ENCODE data around the gene PSG3.
"Not testable (repeated sequence)": the region's sequence is repeated elsewhere in the genome, so short reads cannot be mapped to it uniquely, and the experiment has no call there.

The PSG3 gene

GRCh38 chr19:42740381-42740780, at the start of gene PSG3:
TSS of gene PSG3 (minus strand) at chr19:42740481. CDS start at chr19:42740384, 97 bp downstream.
- DNase-seq: not testable (repeated sequence)

DNA sequence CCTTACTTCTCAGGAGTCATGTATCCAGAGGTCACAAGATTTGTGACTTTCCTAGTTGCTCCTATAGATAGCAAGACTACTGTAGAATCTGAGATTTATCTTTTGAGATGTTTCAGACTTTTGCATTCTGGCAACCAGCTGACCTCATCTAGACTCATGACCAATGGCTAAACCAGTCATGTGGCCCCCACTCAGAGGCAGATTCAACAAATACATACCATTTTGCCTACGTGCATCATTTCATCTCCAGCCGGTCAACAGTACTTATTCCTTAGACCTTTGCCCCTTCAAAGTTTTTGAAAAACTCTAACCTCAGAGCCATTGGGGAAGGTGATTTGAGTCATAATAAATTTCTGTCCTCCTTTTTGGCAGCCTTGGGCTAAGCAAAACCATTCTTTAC, 48.5 kb upstream of the PSG3 start:
- not testable (repeated sequence) for DNase-seq

- not testable (repeated sequence) for DNase-seq
Observed at GRCh38 chr19:42787766-42788165, 47.5 kb upstream of the PSG3 start.

DNA sequence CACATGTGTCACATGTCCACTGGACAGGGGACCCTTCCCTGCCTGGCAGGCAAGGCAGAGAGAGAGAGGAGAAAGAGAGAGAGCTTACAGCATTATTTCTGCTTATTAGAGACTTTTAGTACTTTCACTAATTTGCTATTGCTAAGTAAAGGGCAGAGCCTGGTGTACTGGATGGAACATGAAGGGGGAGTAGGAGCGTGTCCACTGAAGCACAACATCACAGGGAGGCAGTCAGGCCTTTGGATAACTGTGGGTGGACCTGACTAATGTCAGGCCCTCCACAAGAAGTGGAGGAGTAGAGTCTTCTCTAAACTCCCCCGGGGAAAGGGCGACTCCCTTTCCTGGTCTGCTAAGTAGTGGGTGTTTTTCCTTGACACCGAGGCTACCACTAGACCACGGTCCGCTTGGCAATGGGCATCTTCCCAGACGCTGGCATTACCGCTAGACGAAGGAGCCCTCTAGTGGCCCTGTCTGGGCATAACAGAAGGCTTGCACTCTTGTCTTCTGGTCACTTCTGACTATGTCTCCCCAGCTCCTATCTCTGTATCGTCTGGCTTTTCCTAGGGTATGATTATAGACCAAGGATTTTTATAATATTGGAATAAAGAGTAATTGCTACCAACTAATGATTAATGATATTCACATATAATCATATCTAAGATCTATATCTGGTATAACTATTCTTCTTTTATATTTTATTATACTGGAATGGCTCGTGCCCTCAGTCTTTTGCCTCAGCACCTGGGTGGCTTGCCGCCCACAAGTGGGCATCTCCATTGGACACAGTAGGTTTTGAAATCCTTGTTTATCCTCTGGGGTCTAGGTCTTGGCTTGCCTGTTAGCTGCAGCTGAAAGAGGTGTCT, 36.7 kb upstream of the PSG3 start:
- peak; percentile 13 for DNase-seq

GRCh38 chr19:42774510-42775158, 34.4 kb upstream of the PSG3 start:
- DNase-seq: not testable (repeated sequence)

DNA sequence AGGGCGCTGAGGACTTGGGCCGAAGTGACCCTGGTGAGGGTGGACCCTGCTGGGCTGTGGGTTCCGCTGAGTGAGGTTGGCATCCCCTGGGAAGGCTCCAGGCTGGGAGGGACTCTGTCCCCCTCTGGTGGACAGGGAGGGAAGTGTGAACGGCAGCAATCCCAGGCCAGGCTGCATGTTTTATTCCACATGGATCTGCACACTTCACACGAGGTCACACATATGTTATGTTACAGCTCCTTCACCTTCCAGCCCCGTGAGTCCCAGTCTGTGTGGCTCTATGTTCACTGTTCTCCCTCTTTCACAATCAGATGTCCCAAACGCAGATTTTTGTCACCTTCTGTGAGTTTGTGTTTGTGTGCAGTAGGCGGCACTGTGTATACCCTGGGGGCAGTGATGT, 27.0 kb upstream of the PSG3 start:
- not testable (repeated sequence) for DNase-seq

DNA sequence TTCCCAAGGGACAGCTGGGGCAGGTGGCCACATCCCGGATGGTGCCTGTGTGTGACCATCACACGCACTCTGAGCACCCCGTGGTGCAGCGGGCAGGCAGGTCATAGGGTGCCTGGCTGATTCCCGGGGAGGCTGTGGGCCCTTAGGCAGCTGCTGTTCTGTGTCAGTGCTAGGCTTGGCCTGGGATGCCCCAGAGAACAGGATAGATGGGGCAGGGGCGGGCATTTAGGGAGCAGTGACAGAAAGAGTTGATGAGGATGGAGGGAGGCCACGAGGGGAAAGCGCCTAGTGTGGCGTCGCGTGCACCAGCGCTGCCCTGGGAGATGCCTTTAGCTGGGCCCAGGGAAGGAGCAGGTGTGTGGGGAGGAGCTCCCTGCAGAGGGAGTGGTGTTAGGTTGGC, 26.6 kb upstream of the PSG3 start:
- not testable (repeated sequence) for DNase-seq

DNA sequence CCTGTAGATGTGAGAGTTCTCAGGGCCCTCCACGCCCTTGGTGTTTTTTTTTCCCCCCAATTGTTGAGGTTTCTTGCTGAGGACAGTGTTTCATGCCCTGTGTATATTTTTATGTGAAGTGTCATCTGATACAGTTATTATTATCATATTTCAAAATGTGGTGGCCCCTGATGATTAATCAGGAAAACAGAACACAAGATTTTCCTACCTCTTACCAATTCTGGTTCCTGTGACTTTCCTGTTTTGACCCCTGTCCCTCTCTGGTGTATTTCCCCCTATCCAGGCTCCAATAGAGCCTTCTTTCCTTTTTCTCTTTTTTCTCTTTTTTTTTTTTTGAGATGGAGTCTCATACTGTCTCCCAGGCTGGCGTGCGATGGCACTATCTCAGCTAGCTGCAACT, 24.6 kb upstream of the PSG3 start:
- no peak for DNase-seq

DNA sequence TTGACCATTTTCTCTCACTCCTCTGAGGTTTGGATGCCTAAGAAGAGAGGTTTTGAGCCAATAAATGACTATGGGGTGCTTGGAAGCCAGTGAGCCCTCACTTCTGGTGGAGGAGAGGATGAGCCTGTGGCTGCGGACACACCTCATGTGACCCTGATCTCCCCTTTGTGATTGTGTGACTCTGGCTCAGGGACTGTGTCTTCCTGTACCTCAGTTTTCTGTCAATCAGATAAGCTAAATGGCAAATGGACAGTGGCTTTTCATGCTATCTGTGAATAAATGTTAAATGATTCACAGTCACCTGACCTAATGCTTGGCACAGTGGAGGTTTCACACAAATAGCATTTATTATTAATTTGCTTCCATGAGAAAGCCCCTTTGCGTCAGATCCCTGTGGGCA, 22.5 kb upstream of the PSG3 start:
- no peak for DNase-seq

DNA sequence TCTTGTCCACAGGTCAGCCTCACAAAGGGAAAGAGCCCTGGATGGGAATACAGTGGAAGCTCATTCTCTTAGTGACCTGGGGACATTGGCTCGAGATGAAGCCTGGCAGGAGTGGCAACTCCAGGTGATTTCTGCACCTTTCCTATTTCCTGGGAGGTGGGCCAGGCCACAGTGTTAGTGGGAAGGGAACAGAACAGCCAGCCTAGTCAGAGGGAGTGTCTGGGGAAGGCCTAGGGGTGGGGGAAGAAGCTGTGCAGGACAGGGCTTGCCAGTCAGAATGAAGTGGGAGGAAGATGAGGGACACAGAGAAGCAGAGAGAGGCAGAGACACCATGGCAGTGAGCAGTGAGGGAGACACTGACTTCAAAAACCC, 21.6 kb upstream of the PSG3 start:
- DNase-seq: not testable (repeated sequence)

DNA sequence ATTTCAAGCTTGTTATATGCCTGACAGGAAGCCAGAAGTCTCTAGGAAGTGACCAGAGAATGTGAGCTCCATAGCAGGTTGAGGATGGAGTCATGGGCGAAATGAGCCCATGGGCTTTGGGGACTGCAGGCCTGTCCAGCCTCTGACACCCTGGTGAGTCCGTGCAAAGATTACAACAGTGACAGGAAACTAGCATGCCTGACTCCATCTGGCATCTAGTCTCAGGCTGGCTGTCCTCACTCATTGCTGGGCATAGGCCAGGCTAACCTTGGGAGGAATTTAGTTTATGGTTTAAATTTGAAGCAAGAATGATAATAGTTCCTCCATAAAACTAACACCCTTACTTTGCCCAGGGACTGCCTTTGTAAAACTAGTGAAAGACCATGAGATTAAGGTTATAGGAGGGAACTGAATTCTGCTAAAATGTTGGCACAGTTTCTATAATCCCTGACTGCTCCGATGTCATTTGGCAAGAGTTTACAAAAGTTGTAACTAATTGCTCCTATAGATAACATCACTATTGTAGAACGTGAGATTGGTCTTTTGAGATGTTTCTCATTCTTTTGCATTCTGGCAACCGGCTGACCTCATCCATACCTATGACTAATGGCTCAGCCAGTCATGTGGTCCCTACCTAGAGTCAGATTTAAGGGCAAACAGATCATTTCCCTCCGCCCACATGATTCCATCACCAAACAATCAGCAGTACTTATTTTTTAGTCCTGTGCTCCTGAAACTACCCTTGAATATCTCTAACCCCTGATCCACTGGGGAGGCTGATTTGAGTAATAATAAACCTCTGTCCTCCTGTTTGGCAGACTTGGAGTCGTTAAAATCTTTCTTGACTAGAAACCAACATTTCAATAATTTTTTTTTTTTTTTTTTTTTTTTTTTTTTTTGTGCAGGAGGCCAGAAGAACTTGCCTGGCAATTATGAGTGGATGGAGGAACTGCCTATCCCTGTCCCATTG, 21.0 kb upstream of the PSG3 start:
- not testable (repeated sequence) for DNase-seq

DNA sequence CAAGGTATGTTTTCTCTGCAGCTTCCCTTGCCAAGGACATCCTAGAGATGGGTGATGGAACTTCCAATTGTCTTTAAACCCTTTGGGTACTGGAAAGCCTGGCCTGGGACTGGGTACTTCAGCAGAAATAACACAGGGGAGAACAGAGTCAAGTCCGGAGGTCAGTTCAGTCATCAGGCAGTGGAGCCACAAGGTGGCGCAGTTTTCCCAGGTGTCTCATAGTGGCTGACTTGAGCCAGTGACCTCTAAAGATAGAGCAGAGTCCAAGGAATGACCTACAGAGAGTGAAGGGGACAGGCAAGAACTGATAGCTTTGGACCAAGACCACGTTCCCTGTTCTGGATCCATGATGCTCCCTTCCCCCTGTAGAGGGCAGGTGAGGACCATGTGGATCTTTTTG, 18.4 kb upstream of the PSG3 start:
- not testable (repeated sequence) for DNase-seq

DNA sequence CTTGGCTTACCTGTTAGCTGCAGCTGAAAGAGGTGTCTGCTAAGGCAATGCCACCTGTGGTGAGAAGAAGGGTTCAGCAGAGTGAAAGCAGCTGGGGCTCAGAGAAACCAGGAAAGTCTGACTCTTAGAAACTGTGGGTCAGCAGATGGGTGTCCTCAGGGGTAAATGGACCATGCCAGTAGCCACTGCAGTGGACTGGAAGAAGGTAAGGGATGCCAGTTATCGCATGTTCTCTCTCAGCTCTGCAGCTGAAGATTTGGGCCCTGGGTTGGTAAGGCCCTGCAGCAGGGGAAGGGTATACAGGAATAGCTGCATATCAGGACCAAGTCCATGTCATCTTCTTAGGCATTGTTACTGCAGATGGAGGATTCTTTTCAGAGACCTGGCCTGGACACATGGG, 12.0 kb upstream of the PSG3 start:
- DNase-seq: not testable (repeated sequence)

DNA sequence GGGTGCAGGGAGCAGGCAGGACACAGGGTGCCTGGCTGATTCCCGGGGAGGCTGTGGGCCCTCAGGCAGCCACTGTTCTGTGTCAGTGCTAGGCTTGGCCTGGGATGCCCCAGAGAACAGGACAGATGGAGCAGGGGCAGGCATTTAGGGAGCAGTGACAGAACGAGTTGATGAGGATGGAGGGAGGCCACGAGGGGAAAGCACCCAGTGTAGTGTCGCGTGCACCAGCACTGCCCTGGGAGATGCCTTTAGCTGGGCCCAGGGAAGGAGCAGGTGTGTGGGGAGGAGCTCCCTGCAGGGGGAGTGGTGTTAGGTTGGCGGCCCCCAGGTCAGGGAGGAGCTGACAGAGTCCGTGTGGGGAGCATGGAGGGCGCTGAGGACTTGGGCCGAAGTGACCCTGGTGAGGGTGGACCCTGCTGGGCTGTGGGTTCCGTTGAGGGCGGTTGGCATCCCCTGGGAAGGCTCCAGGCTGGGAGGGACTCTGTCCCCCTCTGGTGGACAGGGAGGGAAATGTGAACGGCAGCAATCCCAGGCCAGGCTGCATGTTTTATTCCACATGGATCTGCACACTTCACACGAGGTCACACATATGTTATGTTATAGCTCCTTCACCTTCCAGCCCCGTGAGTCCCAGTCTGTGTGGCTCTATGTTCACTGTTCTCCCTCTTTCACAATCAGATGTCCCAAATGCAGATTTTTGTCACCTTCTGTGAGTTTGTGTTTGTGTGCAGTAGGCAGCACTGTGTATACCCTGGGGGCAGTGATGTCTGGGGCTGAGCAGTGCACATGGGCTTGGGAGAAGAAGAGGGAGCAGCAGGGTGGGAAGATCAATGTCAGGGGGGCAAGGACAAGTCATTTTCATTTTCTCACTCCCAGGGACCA, 1.7 kb upstream of the PSG3 start:
- not testable (repeated sequence) for DNase-seq

GRCh38 chr19:42737581-42738011, 2.7 kb downstream of the PSG3 start:
- not testable (repeated sequence) for DNase-seq

DNA sequence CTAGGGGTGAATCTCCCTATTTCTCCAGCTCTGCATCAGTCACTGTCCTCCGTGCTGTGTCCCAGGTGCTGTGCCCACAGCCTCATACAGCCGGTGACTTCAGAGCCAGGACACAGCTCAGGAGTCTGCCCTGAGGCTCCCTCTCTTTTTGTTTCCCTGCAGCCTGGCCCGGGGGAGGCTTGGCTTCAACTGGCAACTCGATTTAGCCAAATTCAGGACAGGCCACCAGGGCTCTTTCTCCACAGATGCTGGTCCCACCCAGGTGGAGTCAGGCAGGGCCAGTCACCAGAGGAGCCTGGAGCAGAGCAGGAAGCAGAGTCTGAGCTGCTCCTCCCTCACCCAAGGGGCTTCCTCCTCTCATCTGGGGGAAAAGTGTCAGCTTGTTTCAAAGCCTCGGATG, 11.9 kb downstream of the PSG3 start:
- not testable (repeated sequence) for DNase-seq

DNA sequence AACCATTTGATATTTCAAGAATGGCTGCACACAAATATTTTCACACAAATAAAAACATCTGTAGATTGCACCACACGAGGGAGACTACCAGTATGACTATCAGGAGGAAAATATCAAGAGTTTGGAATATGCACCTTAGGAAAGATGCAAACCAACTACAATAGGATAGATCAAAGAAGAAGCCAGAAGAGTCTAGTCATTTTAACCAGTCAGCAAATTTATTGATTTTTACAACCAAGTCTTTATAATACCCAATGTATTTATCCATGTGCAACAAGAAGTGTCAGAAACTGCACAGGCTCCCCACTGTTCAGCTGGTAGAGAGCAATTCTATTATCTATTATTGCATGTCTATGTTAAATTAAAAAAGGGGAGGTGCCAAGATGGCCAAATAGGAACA, 26.3 kb downstream of the PSG3 start:
- not testable (repeated sequence) for DNase-seq

DNA sequence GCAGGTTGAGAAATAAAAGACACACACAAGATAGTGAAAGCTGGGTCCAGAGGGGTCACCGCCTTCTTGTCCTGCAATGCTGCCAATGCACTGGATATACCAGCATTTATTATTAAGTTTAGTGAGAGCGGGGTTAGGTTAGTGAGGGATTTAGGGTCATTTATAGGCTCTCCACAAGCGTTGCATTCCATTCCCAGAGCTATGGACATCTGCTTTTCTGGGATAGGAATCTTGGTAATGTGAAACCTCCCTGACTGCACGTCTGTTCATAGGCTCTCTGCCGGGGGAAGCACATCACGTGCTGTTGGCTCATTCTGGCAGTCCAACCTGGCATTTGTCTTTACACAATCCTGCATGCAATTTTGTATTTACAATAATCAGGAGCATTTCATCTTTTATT, 27.5 kb downstream of the PSG3 start:
- not testable (repeated sequence) for DNase-seq

DNA sequence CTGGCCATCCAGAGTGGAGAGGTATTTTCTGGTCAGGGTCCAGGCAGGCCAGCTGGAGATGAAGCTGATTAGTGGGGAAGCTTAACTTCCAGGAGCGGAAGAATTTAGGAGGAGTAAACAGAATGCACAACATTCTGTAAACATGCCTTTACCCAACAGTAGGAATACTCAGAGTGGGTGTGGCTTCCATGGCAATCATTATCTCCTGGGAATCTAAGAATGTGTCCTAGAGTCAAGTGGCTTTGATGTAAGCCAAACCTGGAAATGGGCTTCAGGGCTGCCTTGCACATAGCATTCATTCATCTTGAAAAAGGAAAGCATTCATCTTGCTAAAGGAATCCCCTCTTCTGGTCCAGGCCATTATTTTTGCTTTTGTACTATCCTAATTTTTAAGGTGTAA, 29.3 kb downstream of the PSG3 start:
- DNase-seq: not testable (repeated sequence)

DNA sequence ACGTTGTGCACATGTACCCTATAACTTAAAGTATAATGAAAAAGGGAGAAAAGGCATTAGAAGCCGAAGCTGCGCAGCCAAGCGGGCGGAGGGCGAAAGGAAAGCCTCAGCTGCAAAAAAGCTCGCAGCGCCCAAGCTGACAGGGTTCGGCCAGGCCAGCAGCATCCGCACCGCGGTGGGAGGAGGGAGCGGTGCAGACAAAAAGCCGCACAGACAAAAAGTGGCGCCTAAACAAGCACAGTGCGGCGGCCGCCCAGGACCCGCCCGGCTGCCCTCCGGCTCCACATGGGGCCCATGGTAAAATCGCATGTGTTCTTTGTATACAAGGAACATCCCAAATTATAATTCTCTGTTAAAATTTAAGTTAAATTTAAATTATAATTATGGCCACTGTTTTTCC, 42.4 kb downstream of the PSG3 start:
- no peak for DNase-seq

DNA sequence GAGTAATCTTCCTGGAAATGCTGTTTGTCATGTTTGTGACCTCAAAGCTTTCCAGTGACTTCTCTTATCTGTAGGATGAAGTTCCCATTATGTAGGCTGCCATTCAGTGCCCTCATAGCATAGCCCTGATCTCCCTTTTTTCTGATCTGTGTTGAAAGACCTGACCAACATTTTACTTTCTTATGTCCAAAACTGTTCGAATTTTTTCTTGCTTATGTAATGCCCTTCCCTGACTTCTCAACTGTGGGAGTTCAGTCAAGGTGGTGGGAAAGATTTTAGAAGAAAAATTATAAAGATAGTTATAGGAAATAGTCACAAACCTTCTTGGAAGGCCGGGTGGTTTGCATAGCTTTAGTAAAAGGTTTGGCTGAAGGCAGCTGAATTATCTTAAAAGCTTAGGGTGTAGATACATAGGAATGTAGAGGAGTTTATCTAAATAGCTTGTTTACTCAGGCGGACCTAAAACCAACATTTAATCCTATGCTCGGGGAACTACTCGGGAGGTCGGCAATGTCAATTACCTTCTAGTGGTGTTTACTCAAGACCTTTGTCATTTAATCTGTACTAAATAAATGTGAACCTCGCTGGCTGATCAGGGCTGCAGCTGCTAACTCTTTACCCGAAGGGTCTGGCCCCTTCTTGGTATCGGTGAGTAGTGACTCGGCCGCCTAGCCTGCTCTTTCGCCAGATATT, 44.3 kb downstream of the PSG3 start:
- DNase-seq: no peak
